ENCODE results near the gene CLCN4. TPM values are rescaled to one million over a fixed set of nuclear protein-coding genes. Genes with fewer than 3 reads are reported as not detected.

Gene CLCN4
- total RNA-seq, 1 donor from 2014 or later: 5.7 TPM

DNA sequence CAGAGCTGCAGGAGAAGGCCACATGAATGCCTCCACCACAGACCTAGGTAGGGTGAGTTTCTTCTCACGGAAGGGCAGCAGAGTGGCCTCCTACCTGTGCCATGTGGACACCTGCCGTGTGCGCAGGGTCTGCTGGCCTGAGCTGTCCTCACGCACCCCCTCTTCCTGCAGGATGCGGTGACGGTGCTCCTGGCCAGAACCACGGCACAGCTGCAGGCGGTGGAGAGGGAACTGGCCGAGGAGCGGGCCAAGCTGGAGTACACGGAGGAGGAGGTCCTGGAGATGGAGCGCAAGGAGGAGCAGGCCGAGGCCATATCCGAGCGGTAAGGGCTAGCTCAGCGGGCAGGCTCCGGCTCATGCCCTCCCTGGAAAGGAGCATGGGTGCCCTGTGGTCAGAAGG is 28.4 kb upstream of the CLCN4 start:
- no peak for DNase-seq (ENCODE audit: extremely low read depth, low read depth, low spot score)

GRCh38 chrX:10129229-10129628 is 27.5 kb upstream of the CLCN4 start:
- DNase-seq (ENCODE audit: extremely low read depth, low read depth, low spot score): no peak

DNA sequence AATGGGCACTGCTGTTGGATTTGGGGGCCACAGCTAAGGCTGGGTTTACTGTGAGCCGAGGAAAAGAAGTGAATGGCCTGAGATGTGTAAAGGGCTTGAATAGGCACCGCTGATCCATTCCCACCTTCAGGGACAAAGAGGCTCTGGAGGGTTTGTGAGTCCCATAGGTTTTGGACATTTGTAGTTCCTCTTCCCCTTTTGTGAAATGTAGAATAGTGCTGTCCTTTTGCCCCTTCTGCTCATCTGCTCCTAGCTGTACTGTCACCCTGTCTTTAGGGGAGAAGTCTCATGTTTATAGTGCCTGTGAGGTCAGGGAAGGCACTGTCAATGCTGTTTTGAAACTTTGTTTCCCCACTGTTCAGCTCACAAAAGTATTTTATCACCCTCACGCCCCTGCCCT is 26.4 kb upstream of the CLCN4 start:
- no peak for DNase-seq (ENCODE audit: extremely low read depth, low read depth, low spot score)

DNA sequence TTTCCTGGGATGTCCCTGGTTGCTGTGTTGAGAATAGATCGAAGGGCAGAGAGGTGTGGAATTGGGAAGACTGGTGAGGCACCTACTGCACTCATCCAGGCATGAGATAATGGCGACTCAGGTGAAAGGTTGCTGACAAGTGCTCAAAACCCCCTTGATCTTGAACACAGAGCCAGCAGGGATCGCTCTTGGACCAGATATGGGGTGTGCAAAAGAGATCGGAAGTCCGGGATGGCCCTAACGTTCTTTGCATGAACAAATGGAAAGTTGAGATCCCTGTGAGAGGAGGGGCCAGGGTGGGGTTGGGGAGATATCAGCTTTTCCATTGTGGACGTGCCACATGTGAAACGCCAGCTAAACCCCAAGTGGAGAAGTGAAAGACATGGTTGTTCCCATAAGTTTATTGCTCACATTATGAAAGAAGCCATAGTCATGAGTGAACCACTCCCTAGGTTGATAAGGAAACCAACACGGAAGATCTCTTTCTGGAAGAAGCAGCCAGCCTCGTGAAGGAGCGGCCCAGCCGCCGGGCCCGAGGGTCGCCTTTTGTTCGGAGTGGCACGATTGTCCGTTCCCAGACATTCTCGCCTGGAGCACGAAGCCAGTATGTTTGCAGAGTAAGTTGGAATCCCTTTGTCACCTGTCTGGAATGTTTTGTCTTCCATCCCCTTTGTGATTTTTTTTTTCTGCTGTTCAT is 22.6 kb upstream of the CLCN4 start:
- no peak for DNase-seq (ENCODE audit: extremely low read depth, low read depth, low spot score)

GRCh38 chrX:10134921-10135320 is 21.9 kb upstream of the CLCN4 start:
- no peak for DNase-seq (ENCODE audit: extremely low read depth, low read depth, low spot score)

DNA sequence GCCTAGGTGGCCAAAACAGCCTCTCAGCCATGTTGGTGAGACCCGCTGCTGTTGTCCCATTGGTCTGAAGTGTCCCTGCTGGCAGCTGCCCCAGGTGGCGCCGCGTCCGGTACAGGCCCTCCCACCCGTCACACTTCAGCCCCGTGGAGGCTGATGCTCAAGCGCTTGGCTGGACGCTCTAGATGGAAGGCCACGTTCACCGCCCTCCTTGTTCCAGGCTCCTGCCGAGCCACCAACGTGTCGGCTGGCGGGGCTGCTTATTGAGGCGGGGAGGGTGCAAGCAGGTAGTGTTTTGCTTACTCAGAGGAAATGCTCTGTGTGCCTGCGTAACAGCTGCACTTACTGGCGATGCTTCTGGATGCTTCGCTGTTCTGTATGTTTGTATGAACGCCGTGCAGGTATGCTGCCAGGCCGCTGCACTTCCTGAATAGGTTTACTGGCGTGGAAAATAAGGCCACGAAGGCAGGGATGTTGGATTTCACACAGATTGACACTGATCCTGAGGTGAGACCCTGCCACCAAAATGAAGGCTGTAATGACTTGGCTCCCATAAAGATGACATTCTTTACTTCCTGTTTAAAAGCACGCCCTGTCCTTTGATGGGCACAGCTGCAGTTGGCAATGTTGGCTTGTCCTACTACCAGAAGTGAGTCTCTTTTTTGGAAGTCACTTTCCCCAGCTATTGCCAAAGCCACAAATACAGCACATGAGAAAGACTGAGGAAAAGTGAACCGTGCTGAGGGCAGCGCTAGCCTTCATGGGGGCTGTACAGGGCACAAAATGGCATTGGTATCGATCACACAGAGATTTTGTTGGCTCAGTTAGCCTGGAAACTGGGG is 21.0 kb upstream of the CLCN4 start:
- no peak for DNase-seq (ENCODE audit: extremely low read depth, low read depth, low spot score)

DNA sequence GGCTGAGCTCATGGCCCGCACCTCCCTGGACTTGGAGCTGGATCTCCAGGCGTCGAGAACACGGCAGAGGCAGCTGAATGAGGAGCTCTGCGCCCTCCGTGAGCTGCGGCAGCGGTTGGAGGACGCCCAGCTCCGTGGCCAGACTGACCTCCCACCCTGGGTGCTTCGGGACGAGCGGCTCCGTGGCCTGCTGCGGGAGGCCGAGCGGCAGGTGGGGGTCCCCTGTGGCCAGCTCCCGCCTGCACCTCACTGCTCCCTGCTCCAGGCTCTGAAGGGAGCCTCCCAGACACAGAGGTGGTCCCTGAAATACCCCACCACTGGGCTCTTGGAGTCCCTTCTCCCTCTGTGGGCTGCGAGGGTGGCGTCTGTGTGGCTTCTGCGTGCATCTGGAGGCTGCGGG is 18.0 kb upstream of the CLCN4 start:
- DNase-seq (ENCODE audit: extremely low read depth, low read depth, low spot score): no peak

DNA sequence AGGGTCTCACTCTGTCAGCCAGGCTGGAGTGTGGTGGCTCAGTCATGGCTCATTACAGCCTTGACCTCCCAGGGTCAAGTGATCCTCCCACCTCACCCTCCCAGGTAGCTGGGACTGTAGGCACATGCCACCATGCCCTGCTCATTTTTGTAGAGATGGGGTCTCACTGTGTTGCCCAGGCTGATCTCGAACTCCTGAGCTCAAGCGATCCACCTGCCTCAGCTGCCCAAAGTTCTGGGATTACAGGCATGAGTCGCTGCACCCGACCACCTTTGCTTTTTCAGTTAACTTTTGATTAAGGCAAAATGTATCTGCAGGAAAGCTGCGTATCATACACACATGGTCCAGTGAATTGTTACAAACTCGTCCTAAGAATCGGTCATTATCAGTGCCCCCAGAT is 16.5 kb upstream of the CLCN4 start:
- no peak for DNase-seq (ENCODE audit: extremely low read depth, low read depth, low spot score)

GRCh38 chrX:10142041-10142599 is 14.7 kb upstream of the CLCN4 start:
- DNase-seq (ENCODE audit: extremely low read depth, low read depth, low spot score): no peak

GRCh38 chrX:10143071-10143983 is 13.4 kb upstream of the CLCN4 start:
- no peak for DNase-seq (ENCODE audit: extremely low read depth, low read depth, low spot score)

GRCh38 chrX:10146346-10146745 is 10.4 kb upstream of the CLCN4 start:
- DNase-seq (ENCODE audit: extremely low read depth, low read depth, low spot score): no peak

- DNase-seq (ENCODE audit: extremely low read depth, low read depth, low spot score): no peak
These were observed 4.7 kb upstream of the CLCN4 start for GRCh38 chrX:10152086-10152485.

- no peak for DNase-seq (ENCODE audit: extremely low read depth, low read depth, low spot score)
These were observed 1.6 kb upstream of the CLCN4 start for GRCh38 chrX:10155137-10155536.

DNA sequence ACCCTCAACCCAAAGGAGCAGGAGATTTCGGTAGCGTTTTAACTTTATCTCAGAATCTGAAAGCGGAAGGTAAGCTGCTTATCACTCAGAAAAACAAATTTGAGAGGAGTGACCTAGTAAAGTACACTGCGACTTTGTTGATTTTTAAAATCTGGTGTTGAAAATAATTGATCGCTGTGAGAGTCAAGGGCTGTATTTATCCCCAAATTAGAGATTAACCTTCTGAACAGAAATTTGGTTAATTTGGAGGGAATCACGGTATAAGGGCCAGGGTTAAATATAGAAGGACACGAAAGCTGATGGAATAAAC is 212 bp downstream of the CLCN4 start:
- no peak for DNase-seq (ENCODE audit: extremely low read depth, low read depth, low spot score)

DNA sequence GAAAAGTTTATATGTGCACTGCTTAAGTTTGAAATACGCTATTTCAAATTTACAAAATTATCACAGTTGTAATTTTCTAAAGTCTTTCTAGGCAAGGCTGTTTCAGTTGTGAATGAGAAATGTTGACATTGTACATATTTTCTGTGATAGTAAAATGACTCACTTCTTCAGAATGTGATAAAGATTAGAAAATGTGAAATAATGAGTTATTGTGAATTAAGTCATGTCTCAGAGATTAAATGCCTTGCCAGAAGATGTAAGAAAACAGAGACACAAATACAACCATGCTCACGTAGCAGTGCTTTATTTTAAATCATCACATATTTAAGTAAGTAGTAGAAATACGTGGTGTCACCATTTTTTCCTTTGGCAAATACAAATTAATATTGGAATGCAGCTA is 768 bp downstream of the CLCN4 start:
- DNase-seq (ENCODE audit: extremely low read depth, low read depth, low spot score): no peak

GRCh38 chrX:10158279-10159144 is 1.7 kb downstream of the CLCN4 start:
- DNase-seq (ENCODE audit: extremely low read depth, low read depth, low spot score): no peak

- DNase-seq (ENCODE audit: extremely low read depth, low read depth, low spot score): no peak
These were observed 2.3 kb downstream of the CLCN4 start for GRCh38 chrX:10159145-10159468.

- no peak for DNase-seq (ENCODE audit: extremely low read depth, low read depth, low spot score)
These were observed 3.4 kb downstream of the CLCN4 start for GRCh38 chrX:10160211-10160610.

DNA sequence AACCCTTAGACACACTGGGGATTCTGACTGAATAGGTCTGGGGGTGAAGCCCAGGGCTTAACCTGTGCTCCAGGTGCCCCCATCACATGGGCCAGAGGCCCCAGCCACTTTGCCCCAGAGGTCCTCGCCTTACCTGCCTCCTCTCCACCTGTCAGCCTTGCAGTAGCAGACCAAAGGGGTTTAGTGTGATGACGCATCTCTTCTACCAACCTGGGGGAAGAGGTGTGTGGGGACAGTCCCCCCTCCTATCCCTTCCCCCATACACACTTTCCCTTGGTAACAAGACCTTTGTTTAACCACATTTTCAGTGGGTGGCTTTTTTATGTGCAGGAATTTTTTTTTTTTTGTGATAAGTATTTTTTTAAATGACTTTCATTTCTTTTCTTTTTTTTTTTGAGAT is 6.3 kb downstream of the CLCN4 start:
- DNase-seq (ENCODE audit: extremely low read depth, low read depth, low spot score): no peak

DNA sequence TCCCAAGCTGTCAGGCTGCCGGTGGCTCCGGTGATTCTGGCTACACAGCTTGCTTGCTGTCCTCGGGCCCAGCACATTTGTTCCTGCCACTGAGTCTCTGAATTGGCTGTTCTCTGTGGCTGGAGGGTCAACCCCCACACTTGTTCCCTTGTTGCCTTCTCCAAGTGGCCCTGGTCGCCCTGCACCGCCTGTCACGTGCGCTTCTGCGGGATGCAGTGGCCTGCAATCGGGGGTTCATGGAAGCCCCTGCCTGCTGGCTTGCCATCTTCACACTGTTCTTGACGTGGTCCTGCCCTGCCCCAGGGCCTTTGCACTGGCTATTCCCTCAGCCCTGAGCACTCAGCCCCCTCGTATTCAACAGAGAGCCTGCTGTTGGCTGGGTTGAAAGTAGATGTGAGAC is 8.1 kb downstream of the CLCN4 start:
- no peak for DNase-seq (ENCODE audit: extremely low read depth, low read depth, low spot score)
